Measurements from ENCODE around the gene TBCK.

- no peak for TF ChIP-seq CTCF (IDR thresholded peaks at IDR 0.05)
- no peak for TF ChIP-seq EZH2 (IDR thresholded peaks at IDR 0.05; ENCODE audit: borderline replicate concordance, insufficient read depth, low read depth, low read length, poor library complexity, severe bottlenecking)
Observed at GRCh38 chr4:106291678-106292077, 24.3 kb downstream of the TBCK start.

Measured in B cell (primary cell).